HG03175 (cell line): ENCODE measurements around the gene BCL11B.

Experiments
- ATAC-seq: cut with Tn5 transposase; IDR thresholded peaks from one replicate; pipeline ENCODE4 v1.9.1; 2021; ENCODE audit warnings: mild to moderate bottlenecking, moderate library complexity; ENCODE audit not compliant: unreplicated experiment

Gene BCL11B

GRCh38 chr14:99203080-99203479 lies 68.9 kb downstream of the BCL11B start:
- no peak for ATAC-seq

- no peak for ATAC-seq
Measured at GRCh38 chr14:99202516-99202915, 69.5 kb downstream of the BCL11B start.

GRCh38 chr14:99201351-99202073 lies 70.5 kb downstream of the BCL11B start:
- no peak for ATAC-seq

GRCh38 chr14:99200654-99201005 lies 71.4 kb downstream of the BCL11B start:
- no peak for ATAC-seq

- ATAC-seq = no peak
Measured at GRCh38 chr14:99199846-99200653, 71.9 kb downstream of the BCL11B start.

GRCh38 chr14:99198746-99199502 lies 73.1 kb downstream of the BCL11B start:
- ATAC-seq = no peak

GRCh38 chr14:99196310-99196650 lies 75.7 kb downstream of the BCL11B start:
- no peak for ATAC-seq

- no peak for ATAC-seq
Measured at GRCh38 chr14:99195602-99196309, 76.2 kb downstream of the BCL11B start.

- no peak for ATAC-seq
Measured at GRCh38 chr14:99194736-99195135, 77.3 kb downstream of the BCL11B start.

- no peak for ATAC-seq
Measured at GRCh38 chr14:99194136-99194535, 77.9 kb downstream of the BCL11B start.

GRCh38 chr14:99192830-99193229 lies 79.2 kb downstream of the BCL11B start:
- no peak for ATAC-seq

GRCh38 chr14:99192028-99192621 lies 79.9 kb downstream of the BCL11B start:
- no peak for ATAC-seq

GRCh38 chr14:99191395-99192027 lies 80.5 kb downstream of the BCL11B start:
- ATAC-seq = no peak

- ATAC-seq = no peak
Measured at GRCh38 chr14:99190696-99191394, 81.2 kb downstream of the BCL11B start.

- ATAC-seq = no peak
Measured at GRCh38 chr14:99189201-99189801, 82.7 kb downstream of the BCL11B start.

GRCh38 chr14:99188731-99189191 lies 83.2 kb downstream of the BCL11B start:
- no peak for ATAC-seq

GRCh38 chr14:99187858-99188257 lies 84.1 kb downstream of the BCL11B start:
- ATAC-seq = no peak

GRCh38 chr14:99186956-99187690 lies 84.9 kb downstream of the BCL11B start:
- ATAC-seq = no peak
